PFSK-1 (cell line): ENCODE data around the gene GNB1L.

Source experiments
- POLR2AphosphoS5 ChIP-seq: IDR thresholded peaks from 2 replicates; pipeline ENCODE4 v1.6.1; 2012; ENCODE audit warnings: low read depth, mild to moderate bottlenecking, control low read depth, low read length, moderate library complexity
- TAF1 ChIP-seq: IDR thresholded peaks from 2 replicates; pipeline ENCODE4 v1.6.1; 2012; ENCODE audit warnings: low read length, control low read depth, borderline replicate concordance; ENCODE audit not compliant: insufficient read depth
- TF ChIP-seq, protein P1 (sequence below), 2 experiments: IDR thresholded peaks; 2 replicates each; pipeline versions ENCODE4 v1.6.1 to v1.8.0; 2011 to 2012; ENCODE audit warnings: low read depth in 2 of 2, low read length in 2 of 2, control low read depth in 1 of 2, inconsistent platforms in 1 of 2, mild to moderate bottlenecking in 1 of 2, moderate library complexity in 1 of 2; ENCODE audit not compliant: insufficient read depth in 1 of 2

DNA sequence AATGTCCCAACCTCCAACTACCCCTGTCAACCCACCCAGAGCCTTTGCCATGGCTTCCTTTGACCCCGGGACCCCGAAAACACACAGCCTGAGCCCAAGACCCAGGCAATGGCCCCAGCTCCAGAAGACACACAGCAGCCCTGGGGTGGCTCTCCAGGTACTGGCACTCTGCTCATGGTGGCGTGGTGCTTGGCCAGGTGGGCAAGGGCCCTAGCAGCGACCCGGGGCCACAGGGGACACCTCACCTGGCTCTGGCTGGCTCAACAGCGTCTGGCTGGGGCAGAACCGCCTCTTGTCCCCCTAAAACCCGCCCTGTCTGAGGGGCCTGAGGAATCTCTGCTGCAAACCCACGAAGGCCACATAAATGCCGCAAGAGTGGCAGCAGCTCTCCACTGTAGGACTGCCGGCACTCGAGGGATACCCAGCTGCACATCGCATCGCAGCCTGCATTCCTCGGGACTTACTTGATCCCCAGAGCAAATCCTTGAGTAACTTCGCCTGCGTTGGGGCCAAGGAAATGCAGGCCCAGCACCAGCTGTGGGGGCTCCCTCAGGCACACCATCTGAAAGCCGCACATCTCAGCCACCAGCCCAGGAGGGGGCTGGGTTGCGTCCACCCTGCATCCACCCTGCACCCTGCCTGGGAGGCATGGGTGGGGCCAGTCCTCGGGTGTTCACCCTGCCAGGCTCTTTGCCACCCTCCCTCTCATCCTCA is 23.1 kb upstream of the GNB1L start:
- TF ChIP-seq, protein P1, sequence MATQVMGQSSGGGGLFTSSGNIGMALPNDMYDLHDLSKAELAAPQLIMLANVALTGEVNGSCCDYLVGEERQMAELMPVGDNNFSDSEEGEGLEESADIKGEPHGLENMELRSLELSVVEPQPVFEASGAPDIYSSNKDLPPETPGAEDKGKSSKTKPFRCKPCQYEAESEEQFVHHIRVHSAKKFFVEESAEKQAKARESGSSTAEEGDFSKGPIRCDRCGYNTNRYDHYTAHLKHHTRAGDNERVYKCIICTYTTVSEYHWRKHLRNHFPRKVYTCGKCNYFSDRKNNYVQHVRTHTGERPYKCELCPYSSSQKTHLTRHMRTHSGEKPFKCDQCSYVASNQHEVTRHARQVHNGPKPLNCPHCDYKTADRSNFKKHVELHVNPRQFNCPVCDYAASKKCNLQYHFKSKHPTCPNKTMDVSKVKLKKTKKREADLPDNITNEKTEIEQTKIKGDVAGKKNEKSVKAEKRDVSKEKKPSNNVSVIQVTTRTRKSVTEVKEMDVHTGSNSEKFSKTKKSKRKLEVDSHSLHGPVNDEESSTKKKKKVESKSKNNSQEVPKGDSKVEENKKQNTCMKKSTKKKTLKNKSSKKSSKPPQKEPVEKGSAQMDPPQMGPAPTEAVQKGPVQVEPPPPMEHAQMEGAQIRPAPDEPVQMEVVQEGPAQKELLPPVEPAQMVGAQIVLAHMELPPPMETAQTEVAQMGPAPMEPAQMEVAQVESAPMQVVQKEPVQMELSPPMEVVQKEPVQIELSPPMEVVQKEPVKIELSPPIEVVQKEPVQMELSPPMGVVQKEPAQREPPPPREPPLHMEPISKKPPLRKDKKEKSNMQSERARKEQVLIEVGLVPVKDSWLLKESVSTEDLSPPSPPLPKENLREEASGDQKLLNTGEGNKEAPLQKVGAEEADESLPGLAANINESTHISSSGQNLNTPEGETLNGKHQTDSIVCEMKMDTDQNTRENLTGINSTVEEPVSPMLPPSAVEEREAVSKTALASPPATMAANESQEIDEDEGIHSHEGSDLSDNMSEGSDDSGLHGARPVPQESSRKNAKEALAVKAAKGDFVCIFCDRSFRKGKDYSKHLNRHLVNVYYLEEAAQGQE (IDR thresholded peaks at IDR 0.05; ENCODE audit: insufficient read depth in 1 of 2, low read depth in 2 of 2, low read length in 2 of 2) = no peak
- TF ChIP-seq POLR2AphosphoS5 (no peak), TAF1 (no peak)
